Ishikawa (cell line): ENCODE results near the gene ADAMTS20.

ENCODE experiments used
- CEBPB ChIP-seq: IDR thresholded peaks from 2 replicates; pipeline ENCODE4 v1.6.1; 2012
- CREB1 ChIP-seq: IDR thresholded peaks from 2 replicates; pipeline ENCODE4 v1.6.1; 2012; ENCODE audit warnings: low read depth
- EGR1 ChIP-seq: IDR thresholded peaks from 2 replicates; pipeline ENCODE4 v1.6.1; 2012
- EP300 ChIP-seq: IDR thresholded peaks from 2 replicates; pipeline ENCODE4 v1.6.1; 2012; ENCODE audit warnings: borderline replicate concordance
- FOXM1 ChIP-seq: IDR thresholded peaks from 2 replicates; pipeline ENCODE4 v1.6.1; 2012; ENCODE audit warnings: low read depth, borderline replicate concordance
- MAX ChIP-seq: IDR thresholded peaks from 2 replicates; pipeline ENCODE4 v1.6.1; 2012
- NFIC ChIP-seq: IDR thresholded peaks from 2 replicates; pipeline ENCODE4 v1.6.1; 2012
- RAD21 ChIP-seq: IDR thresholded peaks from 2 replicates; pipeline ENCODE4 v1.6.1; 2012; ENCODE audit warnings: low read depth
- TAF1 ChIP-seq: IDR thresholded peaks from 2 replicates; pipeline ENCODE4 v1.6.1; 2012; ENCODE audit warnings: low read depth, mild to moderate bottlenecking
- TCF12 ChIP-seq: IDR thresholded peaks from 2 replicates; pipeline ENCODE4 v1.6.1; 2012; ENCODE audit warnings: low read depth
- TEAD4 ChIP-seq: IDR thresholded peaks from 2 replicates; pipeline ENCODE4 v1.6.1; 2012
- USF1 ChIP-seq: IDR thresholded peaks from 2 replicates; pipeline ENCODE4 v1.6.1; 2012
- YY1 ChIP-seq: IDR thresholded peaks from 2 replicates; pipeline ENCODE4 v1.6.1; 2012; ENCODE audit warnings: low read depth
- ZBTB7A ChIP-seq: IDR thresholded peaks from 2 replicates; pipeline ENCODE4 v1.6.1; 2012; ENCODE audit warnings: low read depth
- TF ChIP-seq, protein P1 (sequence below): IDR thresholded peaks from 2 replicates; pipeline ENCODE4 v1.6.1; 2012; ENCODE audit warnings: low read depth, mild to moderate bottlenecking

The ADAMTS20 gene

DNA sequence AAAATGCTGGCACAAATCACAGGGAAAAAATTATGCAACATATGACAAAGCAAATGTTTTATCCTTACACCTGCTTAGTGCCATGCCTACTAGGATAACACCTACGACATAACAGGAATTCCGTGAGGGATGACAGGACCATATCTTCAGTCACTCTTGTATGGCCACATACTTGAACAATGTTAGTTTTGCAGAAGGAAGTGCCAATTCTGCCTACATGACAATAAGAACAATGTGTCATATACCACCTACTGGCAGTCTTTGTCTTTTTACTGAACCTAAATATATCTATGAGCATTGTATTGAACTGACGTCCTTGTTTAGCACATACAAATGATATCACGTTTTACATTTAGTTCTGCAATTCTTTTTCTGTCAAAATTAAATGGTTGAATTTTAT lies 234.0 kb downstream of the ADAMTS20 start:
- TF ChIP-seq YY1 (no peak), TCF12 (no peak), CREB1 (no peak), CEBPB (no peak), USF1 (no peak), RAD21 (no peak), EGR1 (no peak), NFIC (no peak), TEAD4 (no peak), ZBTB7A (no peak), EP300 (no peak), MAX (no peak), TAF1 (no peak), FOXM1 (no peak)
- TF ChIP-seq, protein P1, sequence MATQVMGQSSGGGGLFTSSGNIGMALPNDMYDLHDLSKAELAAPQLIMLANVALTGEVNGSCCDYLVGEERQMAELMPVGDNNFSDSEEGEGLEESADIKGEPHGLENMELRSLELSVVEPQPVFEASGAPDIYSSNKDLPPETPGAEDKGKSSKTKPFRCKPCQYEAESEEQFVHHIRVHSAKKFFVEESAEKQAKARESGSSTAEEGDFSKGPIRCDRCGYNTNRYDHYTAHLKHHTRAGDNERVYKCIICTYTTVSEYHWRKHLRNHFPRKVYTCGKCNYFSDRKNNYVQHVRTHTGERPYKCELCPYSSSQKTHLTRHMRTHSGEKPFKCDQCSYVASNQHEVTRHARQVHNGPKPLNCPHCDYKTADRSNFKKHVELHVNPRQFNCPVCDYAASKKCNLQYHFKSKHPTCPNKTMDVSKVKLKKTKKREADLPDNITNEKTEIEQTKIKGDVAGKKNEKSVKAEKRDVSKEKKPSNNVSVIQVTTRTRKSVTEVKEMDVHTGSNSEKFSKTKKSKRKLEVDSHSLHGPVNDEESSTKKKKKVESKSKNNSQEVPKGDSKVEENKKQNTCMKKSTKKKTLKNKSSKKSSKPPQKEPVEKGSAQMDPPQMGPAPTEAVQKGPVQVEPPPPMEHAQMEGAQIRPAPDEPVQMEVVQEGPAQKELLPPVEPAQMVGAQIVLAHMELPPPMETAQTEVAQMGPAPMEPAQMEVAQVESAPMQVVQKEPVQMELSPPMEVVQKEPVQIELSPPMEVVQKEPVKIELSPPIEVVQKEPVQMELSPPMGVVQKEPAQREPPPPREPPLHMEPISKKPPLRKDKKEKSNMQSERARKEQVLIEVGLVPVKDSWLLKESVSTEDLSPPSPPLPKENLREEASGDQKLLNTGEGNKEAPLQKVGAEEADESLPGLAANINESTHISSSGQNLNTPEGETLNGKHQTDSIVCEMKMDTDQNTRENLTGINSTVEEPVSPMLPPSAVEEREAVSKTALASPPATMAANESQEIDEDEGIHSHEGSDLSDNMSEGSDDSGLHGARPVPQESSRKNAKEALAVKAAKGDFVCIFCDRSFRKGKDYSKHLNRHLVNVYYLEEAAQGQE, result no peak

DNA sequence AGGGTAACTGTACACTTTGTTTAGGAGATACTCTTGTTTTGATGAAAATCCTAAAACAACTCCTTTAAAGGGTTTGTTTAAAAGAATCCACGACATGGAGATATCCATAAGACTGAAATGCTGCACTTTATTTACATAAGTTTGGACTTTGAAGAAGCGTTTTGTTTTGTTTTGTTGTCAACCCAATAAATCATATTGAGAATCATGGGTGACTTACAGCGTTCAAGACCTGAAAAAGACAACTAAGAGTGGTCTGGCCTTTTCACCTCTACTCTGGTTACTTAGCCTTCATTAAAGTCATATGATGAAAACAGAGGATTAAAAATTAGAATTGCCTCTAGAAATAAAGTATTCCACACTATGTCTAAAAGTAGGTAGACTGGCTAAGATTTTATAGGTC lies 234.8 kb downstream of the ADAMTS20 start:
- TF ChIP-seq FOXM1 (no peak), ZBTB7A (no peak), EGR1 (no peak), CEBPB (no peak), YY1 (no peak), CREB1 (no peak), TAF1 (no peak), TCF12 (no peak), USF1 (no peak), TEAD4 (no peak), MAX (no peak), NFIC (no peak), RAD21 (no peak), EP300 (no peak)
- TF ChIP-seq, protein P1, result no peak

GRCh38 chr12:43316520-43316919 lies 235.5 kb downstream of the ADAMTS20 start:
- TF ChIP-seq MAX, result no peak
- TF ChIP-seq EGR1, result no peak
- no peak for TF ChIP-seq ZBTB7A
- TF ChIP-seq CREB1, result no peak
- TF ChIP-seq TAF1, result no peak
- TF ChIP-seq EP300, result no peak
- TF ChIP-seq USF1, result no peak
- TF ChIP-seq RAD21, result no peak
- no peak for TF ChIP-seq NFIC
- TF ChIP-seq TCF12, result no peak
- TF ChIP-seq, protein P1, result no peak
- no peak for TF ChIP-seq CEBPB
- TF ChIP-seq FOXM1, result no peak
- TF ChIP-seq YY1, result no peak
- no peak for TF ChIP-seq TEAD4
